ENCODE data around the gene KEAP1.

The KEAP1 gene

GRCh38 chr19:10523135-10523636 lies 20.0 kb upstream of the KEAP1 start:
- no peak for DNase-seq (ENCODE audit: low spot score)

DNA sequence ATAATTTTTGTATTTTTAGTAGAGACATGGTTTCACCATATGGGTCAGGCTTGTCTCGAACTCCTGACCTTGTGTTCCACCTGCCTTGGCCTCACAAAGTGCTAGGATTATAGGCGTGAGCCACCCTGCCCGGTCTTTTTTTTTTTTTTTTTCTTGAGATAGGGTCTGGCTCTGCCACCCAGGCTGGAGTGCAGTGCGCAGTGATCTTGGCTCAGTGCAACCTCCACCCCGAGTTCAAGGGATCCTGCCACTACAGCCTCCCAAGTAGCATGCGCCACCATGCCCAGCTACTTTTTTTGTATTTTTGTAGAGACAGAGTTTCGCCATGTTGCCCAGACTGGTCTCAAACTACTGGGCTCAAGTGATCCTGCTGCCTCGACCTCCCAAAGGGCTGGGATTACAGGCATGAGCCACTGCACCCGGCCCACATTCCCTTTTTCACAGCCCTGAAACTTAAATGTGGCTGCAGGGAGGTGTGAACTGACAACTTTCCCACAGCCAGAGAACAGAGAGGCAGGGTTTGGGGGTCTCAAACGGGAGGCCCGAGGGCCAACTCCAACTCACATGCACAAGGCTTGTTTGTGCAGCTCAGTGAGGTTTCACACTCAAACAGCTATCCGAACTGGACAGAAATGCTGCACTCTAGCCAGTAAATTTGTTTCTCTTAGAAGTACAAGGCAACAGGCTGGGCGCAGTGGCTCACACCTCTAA lies 18.5 kb upstream of the KEAP1 start:
- no peak for DNase-seq (ENCODE audit: low spot score)

DNA sequence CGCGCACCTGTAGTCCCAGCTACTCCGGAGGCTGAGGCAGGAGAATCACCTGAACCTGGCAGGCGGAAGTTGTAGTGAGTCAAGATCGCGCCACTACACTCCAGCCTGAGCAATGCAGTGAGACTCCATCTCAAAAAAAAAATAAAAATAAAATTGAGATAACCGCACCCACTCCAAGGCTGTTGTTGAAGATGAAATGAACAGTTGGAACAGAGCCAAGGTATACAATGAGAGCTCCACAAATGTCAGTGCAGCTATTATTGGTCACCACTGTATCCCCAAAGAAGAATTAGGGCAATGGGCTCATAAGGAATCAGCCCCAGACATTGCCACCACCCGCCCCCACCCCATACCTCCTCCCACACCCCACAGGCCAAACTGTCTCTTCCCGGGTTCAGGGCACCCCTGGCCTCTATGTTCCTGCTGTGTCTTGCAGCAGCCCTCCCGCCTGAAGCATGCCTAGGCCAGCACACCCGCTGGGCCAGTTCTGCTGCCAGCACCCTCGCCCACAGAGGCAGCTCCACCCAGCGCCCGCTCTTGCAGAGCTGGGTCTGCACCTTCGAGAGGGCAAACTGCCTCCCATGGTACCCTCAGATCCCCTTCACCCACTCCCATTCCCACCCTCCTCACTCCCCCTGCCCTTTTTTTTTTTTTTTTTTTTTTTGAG lies 17.6 kb upstream of the KEAP1 start:
- no peak for DNase-seq (ENCODE audit: low spot score)

- DNase-seq (ENCODE audit: low spot score), result no peak
These were observed 16.3 kb upstream of the KEAP1 start for GRCh38 chr19:10519421-10519820.

GRCh38 chr19:10518444-10519361 lies 15.5 kb upstream of the KEAP1 start:
- DNase-seq (ENCODE audit: low spot score), result no peak

DNA sequence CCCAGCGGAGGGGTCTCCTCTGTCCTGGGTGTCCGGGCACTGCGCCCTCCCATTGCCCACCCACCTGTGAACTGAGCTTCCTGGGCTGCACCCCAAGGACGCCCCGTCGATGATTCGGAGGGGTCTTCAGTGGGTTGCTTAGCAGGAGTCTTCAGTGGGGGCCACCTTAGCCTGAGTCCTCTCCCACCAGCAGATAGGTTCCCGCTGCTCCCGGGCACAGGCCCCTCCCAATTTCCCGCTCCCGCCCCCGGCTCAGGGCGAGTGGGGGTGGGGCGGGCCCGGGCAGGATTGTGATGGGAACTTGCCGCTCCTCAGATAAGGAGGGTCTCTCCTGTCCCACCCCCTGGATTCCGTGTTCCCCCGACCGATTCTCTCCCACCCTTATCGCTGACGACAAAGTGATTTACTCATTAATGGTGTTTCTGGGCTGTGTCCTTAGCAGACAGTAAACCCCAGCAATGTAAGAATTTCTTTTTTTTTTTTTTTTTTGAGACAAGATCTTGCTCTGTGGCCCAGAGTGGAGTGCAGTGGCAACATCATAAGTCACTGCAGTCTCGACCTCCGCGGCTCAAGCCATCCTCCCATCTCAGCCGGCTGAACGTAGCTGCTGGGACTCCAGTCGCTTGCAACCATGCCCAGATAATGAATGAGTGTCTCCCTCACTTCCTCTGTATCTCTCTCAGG lies 14.7 kb upstream of the KEAP1 start:
- DNase-seq (ENCODE audit: low spot score), result no peak

DNA sequence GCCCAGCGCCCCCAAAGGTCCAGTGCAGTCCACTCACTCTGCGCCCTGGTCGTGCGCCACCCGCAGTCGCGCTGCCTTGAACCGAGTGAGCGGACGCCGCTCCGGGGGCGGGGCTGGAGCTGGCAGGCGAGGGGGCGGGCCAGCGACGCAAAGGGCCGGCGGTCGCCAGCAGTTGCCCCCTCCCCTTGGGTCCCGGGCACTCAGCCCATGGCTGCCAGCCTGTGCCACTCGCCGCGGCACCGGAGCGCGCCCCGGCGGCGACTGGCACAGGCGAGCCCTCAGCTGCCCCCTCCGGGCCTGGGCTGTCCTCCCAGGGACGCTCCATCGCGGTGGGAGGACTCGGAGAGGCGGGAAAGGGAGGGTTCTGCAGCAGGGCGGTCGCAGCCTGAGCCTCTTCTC lies 14.2 kb upstream of the KEAP1 start, which contains the start of gene S1PR5:
S1PR5 (minus strand) TSS at position 87 of the 399 bp plus-strand sequence. CDS start 2,436 bp downstream, outside the sequence.
- DNase-seq (ENCODE audit: low spot score), result no peak

DNA sequence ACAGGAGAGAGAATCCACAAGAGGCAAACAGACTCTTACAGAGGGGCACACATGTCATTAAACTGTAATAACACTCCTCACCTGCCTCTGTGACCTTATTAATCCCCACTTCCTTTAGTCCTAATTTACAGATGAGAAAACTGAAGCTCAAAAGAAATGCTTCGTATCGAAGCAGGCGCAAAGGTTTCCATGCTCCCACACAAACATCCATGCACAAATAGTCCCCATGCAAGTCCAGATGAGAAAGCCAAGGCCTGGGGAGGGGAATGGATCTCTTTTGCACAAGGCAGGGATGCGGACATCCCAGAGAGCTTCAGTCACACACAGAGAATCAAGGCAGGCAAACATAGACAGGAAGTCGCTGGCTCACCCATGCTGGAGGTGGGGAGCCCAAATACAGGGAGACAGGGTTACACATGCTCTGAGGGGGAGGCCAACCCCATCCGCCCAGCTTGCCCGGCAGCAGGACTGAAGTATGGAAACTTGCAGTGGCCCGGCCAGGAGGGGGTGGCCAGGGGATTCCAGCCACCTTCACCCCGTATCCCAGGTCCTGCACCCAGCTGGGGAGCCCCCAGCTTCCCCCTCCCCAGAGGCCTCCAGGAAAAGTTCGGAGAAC lies 13.6 kb upstream of the KEAP1 start:
- DNase-seq (ENCODE audit: low spot score), result no peak

DNA sequence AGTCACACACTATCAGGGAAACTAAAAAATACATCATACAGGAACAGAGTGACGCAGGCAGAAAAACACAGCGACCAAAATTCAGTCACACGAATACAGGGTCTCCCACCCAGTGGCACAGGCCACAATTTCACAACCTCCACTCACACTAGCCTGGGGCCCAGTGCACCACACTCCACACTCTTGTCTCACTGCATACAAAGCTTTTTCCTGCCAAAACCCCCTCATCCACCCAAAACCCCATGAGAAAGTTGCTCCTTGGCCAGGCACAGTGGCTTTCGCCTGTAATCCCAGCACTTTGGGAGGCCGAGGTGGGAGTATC lies 12.9 kb upstream of the KEAP1 start:
- DNase-seq (ENCODE audit: low spot score), result no peak

GRCh38 chr19:10514211-10515145 lies 11.3 kb upstream of the KEAP1 start:
- no peak for DNase-seq (ENCODE audit: low spot score)

DNA sequence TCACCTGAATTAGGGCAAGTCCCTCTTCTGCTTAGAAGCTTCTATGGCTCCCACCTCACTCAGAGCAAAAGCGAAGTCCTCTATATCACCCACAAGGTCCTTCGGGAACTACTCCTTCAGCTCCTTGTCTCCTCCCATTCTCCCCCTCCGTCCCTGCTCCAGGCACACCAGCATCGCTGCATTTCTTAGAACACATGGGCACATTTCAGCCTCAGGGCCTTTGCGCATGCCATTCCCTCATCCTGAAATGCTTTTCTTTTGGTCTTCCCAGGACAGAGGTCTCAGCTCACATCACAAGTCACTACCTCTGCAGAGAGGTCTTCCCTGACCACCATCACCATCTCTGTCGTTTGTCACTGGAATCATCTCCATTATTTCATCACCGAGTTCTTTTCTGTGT lies 10.1 kb upstream of the KEAP1 start:
- DNase-seq (ENCODE audit: low spot score), result no peak

DNA sequence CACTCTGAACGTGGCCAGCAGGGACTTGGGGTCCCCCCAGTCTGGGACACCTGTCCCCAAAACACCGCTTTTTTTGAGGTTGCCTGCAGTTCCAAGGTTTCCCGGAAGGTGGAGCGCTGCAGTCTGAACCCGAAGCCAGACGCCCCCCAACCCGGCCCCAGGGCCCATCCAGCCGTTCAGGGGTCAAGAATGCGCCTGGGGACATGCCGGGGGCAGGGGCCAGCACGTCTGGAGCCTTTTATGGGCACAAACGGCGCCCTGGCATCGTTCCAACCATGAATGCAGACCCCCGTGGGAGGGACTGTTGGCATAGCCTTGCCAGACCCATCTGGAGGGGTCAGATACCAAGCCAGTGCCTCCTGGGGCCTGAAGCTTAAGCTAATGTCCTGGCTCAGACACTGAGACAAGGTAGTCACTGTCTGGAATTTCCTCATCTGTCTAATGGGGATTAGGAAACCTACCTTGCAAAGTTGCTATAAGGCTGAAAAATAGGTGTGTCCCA lies 7.2 kb upstream of the KEAP1 start:
- peak; percentile 53 for DNase-seq (ENCODE audit: low spot score)

DNA sequence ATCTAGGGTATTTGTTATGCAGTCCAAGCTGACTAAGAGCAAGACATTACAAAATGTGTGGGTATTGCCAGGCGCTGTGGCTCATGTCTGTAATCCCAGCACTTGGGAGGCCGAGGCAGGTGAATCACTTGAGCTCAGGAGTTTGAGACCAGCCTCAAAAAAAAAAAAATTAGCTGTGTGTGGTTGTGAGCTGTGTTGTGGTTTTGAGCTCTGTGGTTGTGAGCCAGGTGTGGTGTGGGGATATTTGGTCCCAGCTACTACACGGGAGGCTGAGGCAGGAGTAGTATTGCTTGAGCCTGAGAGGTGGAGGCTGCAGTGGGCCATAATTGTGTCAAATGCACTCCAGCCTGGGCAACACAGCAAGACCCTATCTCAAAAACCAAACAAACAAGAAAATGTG lies 5.6 kb upstream of the KEAP1 start:
- DNase-seq (ENCODE audit: low spot score), result no peak

DNA sequence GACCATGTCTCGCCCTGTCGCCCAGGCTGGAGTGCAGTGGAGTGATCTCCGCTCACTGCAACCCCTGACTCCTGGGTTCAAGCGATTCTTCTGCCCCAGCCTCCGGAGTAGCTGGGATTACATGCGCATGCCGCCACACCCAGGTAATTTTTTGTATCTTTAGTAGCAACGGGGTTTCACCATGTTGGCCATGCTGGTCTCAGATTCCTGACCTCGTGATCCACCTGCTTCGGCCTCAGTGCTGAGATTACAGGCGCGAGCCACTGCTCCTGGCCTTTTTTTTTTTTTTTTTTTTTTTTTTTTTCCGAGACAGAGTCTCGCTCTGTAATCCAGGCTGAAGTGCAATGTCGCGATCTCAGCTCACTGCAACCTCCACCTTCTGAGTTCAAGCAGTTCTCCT lies 4.9 kb upstream of the KEAP1 start:
- no peak for DNase-seq (ENCODE audit: low spot score)

- DNase-seq (ENCODE audit: low spot score), result peak; percentile 78
These were observed 2.5 kb upstream of the KEAP1 start for GRCh38 chr19:10505583-10506229.

DNA sequence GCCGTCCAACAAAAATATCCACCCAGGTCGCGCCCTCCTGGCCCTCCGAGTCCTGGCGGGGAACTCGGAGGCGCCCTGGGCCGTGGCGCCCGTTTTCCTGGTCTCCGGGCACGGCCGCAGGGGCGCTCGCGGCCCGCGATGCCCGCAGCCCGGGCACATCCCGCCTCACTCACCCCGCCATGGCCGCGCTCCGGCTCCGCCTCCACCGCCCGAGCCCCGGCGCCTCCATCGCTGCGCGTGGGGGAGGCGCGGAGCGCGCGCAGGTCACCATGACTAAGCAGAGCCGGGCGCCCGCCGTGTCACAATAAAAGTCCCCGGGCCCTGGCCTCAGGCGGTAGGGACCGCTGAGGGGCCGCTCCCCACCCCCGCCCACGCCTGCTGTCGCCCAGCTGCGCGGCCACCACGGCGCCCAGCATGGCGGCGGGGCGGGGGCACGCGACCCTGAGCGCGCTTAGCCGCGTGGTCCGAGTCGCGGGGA lies 593 bp downstream of the KEAP1 start:
- peak; percentile 97 for DNase-seq (ENCODE audit: low spot score)

- peak; percentile 81 for DNase-seq (ENCODE audit: low spot score)
These were observed 1.1 kb downstream of the KEAP1 start for GRCh38 chr19:10501971-10502523.

GRCh38 chr19:10500247-10500592 lies 2.9 kb downstream of the KEAP1 start:
- no peak for DNase-seq (ENCODE audit: low spot score)

GRCh38 chr19:10499550-10500246 lies 3.5 kb downstream of the KEAP1 start:
- no peak for DNase-seq (ENCODE audit: low spot score)

Data from AG08396 (cell line).